ENCODE measurements around the gene FOS.
"Not testable (repeated sequence)": the region's sequence is repeated elsewhere in the genome, so short reads cannot be mapped to it uniquely, and the experiment has no call there.

Gene FOS

DNA sequence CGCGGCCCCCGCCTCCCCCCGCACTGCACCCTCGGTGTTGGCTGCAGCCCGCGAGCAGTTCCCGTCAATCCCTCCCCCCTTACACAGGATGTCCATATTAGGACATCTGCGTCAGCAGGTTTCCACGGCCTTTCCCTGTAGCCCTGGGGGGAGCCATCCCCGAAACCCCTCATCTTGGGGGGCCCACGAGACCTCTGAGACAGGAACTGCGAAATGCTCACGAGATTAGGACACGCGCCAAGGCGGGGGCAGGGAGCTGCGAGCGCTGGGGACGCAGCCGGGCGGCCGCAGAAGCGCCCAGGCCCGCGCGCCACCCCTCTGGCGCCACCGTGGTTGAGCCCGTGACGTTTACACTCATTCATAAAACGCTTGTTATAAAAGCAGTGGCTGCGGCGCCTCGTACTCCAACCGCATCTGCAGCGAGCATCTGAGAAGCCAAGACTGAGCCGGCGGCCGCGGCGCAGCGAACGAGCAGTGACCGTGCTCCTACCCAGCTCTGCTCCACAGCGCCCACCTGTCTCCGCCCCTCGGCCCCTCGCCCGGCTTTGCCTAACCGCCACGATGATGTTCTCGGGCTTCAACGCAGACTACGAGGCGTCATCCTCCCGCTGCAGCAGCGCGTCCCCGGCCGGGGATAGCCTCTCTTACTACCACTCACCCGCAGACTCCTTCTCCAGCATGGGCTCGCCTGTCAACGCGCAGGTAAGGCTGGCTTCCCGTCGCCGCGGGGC, at the start of gene FOS:
FOS (plus strand) TSS at position 407 of the 731 bp plus-strand sequence; CDS start at position 562, 155 bp downstream.
- DNase-seq: peak; percentile 96

DNA sequence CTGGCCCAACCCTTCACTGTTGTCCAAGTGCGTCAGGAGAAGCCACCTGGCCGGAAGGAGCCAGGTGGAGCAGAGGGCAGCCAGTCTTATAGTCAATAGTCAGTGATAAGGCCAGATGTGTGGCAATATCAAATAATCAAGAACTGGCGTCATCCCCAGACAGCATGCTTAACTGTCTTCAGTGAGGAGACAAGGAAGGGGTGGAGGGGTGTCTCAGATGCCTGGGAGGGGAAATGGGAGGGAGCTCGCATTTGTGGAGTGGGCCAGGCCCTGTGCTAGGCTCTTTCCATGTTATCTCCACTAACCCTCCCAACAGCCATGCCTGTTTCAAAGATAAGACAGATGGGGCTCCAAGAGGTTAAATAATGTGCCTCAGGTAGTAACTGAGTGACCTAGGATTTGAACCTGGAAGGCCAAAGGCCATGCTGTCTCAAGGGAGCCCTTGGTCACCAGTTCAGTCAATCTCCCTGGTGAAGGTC, 48.9 kb upstream of the FOS start:
- DNase-seq: no peak

DNA sequence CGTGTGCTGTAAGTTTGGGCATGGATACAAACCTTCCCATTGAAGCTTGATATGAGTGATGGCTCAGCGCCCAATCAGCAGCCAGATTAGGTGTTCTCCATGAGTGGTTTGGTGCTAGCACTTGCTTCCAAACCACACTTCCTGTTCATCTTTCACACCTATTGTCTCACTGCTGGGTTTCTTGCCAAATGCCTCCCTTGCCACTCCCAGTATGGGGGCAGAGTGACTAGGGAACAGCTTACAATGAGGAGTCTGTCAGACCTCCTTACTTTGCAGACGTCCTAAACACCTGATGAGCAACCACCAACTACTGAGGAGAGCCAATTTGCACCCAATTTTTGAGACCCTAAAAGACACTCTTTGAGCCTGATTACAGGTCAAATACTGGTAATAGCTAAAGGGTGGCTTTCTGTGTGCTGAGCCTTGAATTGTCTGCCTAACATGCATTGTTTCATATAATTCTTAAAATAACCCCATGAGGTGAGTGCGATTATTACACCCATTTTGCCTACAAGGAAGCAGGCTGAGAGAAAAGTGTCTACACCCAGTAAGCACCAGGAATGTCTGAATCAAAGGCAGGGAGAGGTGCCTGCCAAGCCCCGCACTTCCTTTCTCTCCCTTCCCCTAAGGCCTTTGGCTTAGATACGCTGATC, 48.4 kb upstream of the FOS start:
- DNase-seq: peak; percentile 70

DNA sequence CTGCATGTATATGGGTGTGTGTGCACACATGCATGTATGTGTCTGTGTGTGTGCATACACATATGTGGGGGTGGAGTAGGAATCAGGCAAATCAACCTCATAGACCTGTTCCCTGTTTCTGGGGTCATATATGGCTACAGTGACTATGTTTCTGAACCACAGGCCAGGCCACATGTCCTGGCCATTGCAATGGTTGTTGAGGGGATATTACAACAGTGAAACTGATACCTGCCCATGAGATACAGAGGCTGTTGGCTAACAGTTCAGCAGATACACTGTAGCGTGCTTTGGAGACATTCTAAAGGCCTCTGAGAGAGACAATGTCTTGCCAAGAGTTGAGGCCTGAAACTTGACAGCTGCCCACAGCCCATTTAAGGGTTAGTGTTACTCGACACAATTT, 47.3 kb upstream of the FOS start:
- DNase-seq: no peak

DNA sequence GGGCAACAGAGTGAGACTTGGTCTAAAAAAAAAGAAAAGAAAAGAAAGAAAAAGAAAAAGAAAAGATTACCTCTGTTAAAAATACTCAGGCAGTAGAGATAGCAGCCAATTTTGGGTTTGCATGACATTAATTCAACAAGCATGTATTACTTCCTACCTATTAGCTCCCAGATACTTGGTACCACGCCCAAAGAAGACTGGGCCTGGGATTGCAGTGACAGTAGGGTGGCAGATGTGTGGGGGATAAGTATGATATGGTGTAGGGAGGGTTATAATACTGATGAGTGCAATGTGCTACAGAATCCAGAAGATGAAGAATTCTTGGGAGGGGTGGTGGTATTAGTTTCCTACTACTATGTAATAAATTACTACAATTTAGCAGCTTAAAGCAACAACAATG, 46.4 kb upstream of the FOS start:
- DNase-seq: no peak

DNA sequence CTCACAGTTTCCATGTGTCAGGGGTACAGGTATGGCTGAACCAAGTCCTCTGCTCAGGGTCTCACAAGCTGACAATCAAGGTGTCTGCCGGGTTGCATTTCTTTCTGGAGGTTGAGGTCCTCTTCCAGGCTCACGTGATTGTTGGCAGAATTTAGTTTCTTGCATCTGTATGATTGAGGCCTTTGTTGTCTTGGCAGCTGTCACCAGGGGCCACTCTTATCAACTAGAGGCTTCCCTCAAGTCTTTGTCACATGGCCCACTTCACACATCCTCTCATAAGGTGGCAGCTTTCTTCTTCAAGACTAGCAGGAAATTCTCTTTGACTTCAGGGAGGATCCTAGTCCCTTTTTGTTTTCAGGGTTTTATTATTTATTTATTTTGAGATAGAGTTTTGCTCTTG, 46.0 kb upstream of the FOS start:
- DNase-seq: no peak

DNA sequence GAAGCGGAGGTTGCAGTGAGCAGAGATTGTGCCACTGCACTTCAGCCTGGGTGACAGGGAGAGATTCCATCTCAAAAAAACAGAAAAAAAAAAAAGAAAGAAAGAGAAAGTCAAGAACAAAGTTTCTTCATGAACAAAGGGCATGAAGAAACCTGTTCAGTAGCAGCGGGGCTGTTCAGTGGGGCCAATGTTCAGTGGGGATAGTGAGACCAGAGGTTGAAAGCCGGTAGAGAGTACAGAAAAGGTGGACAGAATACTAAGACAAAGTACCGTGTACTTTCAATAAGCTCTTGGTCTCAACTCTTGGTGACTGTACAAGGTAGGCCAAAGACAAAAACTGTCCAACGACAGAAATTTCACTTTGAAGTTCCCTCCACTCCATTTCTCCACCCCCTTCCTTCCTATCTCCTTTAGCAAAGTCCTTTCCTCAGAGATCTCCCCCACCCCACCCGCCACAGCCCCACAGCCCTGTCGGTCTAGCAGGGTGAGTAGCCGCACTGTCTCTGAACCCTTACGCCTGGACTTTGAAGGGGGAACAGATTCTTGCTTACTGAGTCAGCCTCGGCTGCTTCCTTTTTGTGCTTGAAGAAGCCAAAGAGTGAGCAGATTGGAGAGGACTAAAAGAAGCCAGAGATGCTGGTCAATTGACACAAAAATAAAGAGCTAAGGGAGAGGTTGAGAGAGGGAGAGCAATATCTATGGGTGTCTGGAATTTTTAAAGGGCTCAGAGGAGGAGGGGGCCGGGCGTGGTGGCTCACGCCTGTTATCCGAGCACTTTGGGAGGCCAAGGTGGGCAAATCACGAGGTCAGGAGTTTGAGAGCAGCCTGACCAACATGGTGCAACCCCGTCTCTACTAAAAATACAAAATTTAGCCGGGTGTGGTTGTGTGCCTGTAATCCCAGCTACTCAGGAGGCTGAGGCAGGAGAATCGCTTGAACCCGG, 44.2 kb upstream of the FOS start:
- DNase-seq: no peak

DNA sequence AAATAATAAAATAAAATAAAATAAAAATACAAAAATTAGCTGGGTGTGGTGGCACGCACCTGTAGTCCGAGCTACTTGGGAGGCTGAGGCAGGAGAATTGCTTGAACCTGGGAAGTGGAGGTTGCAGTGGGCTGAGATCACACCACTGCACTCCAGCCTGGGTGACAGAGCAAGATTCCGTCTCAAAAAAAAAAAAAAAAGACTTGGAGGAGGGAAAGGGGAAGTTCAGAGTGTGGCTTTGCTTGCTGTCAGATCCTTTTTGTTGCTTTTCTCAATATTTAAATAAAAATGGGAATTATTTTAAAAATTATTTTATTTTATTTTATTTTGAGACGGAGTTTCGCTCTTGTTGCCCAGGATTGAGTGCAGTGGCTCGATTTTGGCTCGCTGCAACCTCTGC, 43.4 kb upstream of the FOS start:
- DNase-seq: not testable (repeated sequence)

DNA sequence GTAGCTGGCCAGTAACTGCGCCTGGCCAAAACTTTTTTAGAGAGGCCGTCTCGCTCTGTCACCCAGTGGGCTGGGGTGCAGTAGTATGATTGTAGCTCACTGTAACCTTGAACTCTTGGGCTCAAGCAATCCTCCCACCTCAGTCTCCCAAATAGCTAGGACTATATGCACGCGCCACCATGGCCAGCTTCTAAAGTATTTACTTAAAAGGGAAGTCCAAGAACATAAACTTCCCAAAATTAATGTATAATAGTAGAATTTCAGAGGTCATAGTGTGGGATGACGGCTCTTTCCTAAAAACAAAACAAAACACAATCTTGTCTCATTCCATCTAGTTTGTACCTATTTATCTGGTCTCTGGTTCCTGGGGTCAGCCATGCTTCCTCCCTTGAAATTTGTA, 42.2 kb upstream of the FOS start:
- DNase-seq: no peak

DNA sequence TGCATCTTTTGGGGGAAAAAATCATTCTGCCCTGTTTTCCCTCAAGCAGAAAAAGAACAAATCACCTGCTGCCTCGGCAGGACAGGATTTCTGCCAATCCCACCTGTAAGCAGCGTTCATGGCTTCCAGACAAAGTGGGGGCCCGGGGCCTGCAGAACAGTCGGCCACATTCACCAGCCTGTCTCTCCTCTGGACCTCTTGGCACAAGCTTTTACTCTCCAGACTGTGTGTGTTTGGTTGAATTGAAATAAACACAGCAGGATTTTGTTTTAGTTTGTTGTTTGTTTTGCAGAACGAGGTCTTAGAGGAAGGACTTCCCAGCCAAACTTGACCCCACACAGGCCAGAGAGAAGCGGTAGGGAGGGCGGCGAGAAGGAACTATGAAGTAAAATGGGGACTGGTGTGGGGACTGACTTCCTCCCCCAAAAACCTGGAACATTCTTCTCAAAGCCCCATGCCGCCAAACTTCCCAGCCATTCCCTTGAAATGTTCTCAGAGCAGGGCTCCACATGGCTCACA, 41.7 kb upstream of the FOS start:
- no peak for DNase-seq

DNA sequence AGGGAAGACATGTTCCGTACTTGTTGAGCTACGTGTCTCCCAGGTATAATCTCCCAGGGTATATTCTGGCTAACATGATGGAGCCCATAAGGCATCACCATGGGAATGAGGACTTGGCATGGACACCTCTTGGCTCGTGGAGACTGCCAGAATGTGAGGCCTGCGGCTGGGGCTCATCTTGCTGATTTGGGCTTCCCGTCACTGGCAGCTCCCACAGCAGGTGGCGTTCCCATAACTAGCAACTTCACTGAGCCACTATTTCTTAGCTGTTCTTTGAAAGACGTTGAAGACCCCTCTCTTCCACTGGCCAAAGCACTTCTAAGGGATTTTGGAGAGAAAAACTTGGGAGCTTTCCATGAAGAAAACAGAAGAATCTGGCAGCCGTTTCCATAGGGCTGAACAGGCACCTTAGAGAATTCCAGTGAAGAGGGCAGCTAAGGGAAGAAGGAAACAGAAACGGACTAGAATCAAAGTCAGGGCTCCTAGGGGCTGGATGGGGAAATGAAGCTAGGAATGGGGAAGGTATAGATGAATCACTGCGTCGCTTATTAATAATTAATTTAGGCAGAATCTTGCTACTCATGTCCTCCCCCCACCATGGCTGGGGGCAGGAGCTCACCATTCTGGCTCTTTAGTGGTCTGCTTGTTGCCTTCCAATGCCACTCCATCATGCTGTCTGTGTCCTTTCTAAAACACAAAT, 39.7 kb upstream of the FOS start:
- DNase-seq: no peak

DNA sequence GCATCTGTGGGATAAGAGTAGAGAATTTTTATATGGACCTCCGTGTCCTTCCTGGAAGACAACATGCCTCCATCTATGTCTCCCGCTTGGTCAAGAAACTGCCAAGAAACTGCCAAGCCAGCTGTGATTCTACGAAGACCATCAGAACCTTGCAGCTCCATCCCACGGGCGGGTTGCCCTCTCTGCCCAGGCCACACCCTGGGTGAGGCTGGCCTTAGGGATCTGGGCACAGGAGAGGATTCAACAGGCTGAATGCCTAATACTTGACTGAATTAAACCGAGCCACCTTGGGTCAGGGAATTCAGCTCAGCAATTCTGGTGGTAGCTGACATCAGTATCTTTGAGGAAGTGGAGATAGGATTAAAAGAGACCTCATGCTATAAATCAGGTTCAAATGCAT, 37.8 kb upstream of the FOS start:
- no peak for DNase-seq

DNA sequence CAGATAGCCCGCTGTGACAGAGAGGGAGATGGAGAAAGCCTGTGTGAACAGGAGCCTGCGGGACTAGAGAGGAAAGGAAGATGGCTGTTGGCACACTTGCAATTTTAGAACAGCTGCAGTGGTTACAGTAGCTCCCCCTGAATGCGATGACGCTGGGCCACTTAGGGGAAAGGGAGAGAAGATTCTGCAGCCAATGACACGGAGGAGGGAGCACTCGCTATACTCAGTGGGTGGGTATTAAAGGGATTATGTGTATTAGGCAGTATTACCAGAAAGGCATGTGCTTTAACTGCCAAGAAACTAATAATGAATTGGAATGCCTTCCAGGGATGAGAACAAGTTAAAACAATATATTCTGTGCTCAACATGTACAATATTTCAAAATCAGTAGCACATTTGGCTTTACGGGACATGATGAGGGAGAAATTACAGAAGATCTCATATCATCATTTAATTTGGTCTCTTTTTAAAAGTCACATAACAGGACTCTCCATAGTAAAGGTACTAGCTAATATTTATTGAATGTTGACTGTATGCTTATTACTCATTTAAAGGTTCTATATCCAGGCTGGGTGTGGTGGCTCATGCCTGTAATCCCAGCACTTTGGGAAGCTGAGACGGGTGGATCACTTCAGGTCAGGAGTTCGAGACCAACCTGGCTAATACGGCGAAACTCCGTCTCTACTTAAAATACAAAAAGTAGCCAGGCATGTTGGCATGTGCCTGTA, 35.9 kb upstream of the FOS start:
- peak; percentile 79 for DNase-seq

DNA sequence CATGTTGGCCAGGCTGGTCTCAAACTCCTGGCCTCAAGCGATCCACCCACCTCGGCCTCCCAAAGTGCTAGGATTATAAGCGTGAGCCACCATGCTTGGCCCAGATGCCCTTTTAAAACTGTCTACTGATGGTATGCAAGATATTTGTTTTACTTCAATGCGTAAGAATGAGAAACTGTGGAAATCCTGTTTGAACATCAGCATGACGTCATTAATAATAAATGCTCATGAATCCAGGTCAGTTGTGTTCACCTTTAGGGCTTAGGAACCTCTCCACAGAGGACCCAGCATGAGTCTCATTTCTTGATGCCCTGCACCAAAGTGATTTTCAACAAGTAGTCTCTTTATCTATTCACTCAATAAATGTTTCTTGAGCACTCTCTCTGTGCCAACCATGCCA, 34.5 kb upstream of the FOS start:
- no peak for DNase-seq

DNA sequence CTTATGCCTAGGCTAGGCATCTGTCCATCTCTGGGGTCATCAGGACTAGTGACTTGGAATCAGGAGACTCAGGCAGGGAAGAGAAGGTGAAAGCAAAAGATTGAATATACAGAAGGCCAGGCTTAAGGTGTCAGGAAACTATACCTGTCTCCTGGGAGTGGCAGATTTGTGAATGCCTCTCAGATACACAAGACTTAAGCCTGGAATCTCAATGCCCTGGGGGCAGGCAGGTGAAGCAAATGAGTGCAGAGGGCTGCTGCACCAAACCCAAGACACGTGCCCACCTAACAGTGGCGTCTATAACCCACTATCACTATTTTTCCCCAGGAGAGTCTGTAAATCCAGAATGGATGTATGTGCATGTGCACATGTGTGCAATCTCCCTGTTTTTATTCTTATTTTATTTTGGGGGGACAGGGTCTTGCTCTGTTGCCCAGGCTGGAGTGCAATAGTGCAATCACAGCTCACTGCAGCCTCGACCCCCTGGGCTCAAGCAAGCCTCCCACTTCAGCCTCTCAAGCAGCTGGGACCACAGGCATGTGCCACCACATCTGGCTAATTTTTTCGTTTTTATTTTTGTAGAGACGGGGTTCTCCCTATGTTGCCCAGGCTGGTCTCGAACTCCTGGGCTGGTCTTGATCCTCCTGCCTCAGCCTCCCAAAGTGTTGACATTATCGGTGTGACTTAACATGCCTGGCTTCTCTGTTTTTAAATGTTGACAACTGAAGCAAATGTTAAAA, 31.9 kb upstream of the FOS start:
- no peak for DNase-seq

DNA sequence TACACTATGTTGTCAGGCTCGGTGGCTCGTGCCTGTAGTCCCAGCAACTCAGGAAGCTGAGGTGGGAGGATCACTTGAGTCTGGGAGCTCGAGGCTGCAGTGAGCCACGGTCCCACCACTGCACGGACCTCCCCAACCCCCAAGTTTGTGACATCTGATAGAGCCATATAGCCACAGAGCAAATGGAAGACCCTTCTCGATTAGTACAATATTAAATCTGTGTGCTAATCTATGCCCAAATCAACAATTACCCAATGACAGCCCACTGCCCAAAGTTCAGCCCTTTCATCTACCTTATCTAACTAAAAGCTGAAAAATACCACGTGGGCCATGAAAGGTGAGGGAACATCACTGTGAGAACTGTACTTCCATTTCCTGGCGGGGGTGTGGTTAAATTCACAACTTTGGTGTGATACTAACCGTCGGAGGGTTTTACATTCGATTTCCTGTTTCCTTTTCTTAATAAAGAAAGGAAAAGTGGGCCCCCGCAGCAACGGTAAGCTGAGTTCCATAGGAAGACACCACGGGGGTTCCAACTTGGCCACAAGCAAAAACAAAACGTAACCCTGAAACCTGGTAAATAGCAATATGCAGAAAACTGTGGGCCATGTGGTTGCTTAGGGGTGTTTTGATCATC, 31.2 kb upstream of the FOS start:
- no peak for DNase-seq

DNA sequence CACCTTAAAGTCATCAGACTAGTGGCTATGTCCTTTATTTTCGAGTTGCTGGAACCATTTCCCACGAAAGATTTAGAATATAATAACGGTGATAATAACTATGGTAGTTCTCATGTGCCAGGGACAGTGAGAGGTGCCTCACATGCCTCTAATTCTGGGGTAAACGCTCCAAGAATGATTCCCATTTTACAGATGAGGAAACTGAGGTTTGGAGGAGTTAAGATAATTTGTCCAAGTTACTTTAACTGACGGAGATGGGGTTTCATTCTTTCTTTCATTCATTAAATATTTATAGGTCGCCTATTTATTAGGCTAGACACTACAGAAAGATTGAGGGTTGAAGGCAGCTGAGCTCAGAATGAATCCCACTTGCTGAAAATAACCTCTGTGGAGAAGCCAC, 30.7 kb upstream of the FOS start:
- no peak for DNase-seq

DNA sequence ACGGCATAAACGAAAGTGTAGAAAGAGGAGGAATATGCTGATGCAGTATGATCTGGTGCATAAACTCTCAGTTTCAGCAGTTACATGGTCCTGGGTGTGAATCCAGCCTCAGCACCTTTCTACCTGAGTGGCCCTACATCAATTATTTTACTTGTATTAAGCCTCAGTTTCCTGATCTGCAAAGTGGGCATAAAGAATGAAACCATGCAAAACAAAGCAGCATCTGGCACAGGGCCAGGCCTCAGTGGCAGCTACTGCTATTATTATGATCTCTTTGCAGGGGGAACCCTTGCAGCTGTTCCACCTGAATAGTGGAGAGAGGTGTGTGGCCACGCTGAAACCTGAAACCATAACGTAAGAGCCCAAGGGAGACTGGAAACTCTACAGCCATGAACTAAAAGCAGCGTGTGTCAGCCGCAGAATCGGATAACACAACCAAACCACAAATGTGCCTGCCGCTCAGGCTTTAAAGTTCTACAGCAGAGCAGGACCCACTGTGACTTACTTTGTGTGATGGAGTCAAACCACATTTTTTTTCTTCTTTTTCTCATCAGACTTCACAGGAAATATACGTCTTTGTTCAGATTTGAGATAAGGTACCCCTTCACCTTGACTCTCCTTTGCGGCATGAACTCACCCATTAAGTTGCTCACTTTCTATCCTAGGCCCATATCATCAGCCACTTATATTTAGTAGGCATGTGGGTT, 29.2 kb upstream of the FOS start:
- peak; percentile 95 for DNase-seq

DNA sequence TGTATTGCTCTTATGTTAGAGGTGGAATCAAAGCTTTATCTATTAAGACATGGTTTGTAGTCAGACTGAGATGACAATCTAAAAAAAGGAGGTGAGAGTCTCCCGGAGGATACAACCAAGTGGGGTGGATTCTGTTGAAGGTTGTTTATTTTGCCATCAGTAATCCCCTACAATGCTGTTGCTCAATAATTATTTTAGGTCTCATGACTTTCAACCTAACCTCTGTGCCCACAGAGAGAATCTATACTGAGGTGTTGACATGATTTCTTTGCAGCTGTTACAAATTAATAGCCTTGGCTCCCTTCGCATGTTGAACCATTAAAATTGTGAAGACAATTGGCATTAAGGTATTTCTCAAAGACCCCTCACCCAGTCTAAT, 28.7 kb upstream of the FOS start:
- DNase-seq: no peak

DNA sequence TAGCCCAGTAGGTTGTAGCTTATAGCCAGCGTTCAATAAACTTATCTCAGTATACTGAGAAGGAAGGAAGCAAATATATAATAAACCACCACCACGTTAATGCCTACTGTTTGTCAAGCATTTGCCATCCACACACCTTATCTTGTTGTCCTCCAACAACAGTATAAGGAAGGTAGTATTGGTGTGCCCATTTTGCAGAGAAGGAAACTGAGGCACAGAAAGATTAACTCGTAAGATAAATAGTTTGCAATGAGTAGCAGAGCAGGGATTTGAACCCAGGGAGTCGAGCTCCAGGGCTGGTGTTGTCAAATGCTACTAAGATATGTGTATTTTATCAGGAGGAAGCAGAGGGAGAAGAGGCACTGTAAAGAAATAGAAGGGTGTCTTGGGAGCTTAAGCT, 27.8 kb upstream of the FOS start:
- DNase-seq: no peak
